Aorta (tissue), 5 donors: ENCODE data around the gene CPEB4. TPM values are rescaled to one million over a fixed set of nuclear protein-coding genes. Genes with fewer than 3 reads are reported as not detected.

ENCODE experiments used
- ATAC-seq: fragments of 200-7000 bp; cut with Tn5 transposase; one replicate; pipeline ENCODE4 v1.9.1; 2022; ENCODE audit warnings: moderate library complexity; ENCODE audit not compliant: low FRiP score
- DNase-seq, 2 donors: peaks; one replicate each; pipeline ENCODE4 v3.0.0-alpha.2; 2020
- H3K27ac ChIP-seq, 2 donors: one replicate each; pipeline ENCODE4 v1.5.1; 2013; ENCODE audit warnings: low read length in 2 of 2, mild to moderate bottlenecking in 2 of 2, moderate library complexity in 2 of 2, control low read depth in 1 of 2, inconsistent platforms in 1 of 2, low read depth in 1 of 2
- H3K27me3 ChIP-seq, 2 donors: one replicate each; pipeline ENCODE4 v1.6.1; 2013; ENCODE audit warnings: control low read depth in 1 of 2, low read length in 1 of 2, mild to moderate bottlenecking in 1 of 2, moderate library complexity in 1 of 2; ENCODE audit not compliant: insufficient read depth in 2 of 2, control insufficient read depth in 1 of 2
- H3K36me3 ChIP-seq, 2 donors: one replicate each; pipeline ENCODE4 v1.6.1; 2013; ENCODE audit warnings: control low read depth in 1 of 2, low read length in 1 of 2, mild to moderate bottlenecking in 1 of 2; ENCODE audit not compliant: insufficient read depth in 2 of 2, control insufficient read depth in 1 of 2
- H3K4me1 ChIP-seq, 2 donors: one replicate each; pipeline ENCODE4 v1.6.1; 2013; ENCODE audit warnings: low read length in 2 of 2, control low read depth in 1 of 2, mild to moderate bottlenecking in 1 of 2, moderate library complexity in 1 of 2; ENCODE audit not compliant: insufficient read depth in 2 of 2, control insufficient read depth in 1 of 2
- H3K4me3 ChIP-seq, 2 donors: one replicate each; pipeline ENCODE4 v1.5.1; 2013; ENCODE audit warnings: low read length in 2 of 2, control low read depth in 1 of 2, mild to moderate bottlenecking in 1 of 2
- H3K9me3 ChIP-seq: one replicate; pipeline ENCODE4 v1.6.1; 2013; ENCODE audit warnings: mild to moderate bottlenecking, low read length; ENCODE audit not compliant: control insufficient read depth
- WGBS, 2 donors: extraction: QIAGEN DNeasy Blood & Tissue Kit; methylation state at CpG; one replicate each; pipeline ENCODE4 v1.1.7; 2013; 5-methylcytosine and 5-hydroxymethylcytosine counted together
- intact Hi-C, 2 donors: fragments of 100-400 bp; cut with DNase I; formaldehyde crosslinking; loops; one replicate each; pipeline versions ENCODE4 v1.14.2 to v1.15.0; 2022
- polyA plus RNA-seq, 2 donors: library from polyadenylated mRNA; stranded (reverse); fragments of 200-250 nt; gene quantifications; one replicate each; pipeline ENCODE4 v1.2.3, GENCODE V29; 2013
- total RNA-seq, 2 donors: library from RNA; stranded (reverse); fragmentation: NEBNext Ultra II Directional; extraction: Animal tissue kit (Norgen Biotek cat#: 25700); gene quantifications; one replicate each; pipeline ENCODE4 v1.2.1, GENCODE V29; 2021
- donor health status: healthy with polysubstance abuse.
- donor health status: Bipolar disorder and iron deficiency.
- donor health status: DM: no; HTN: no; CAD: no.
- donor health status: DM: no; HTN: no; CAD: no.
- donor health status: DM: yes; HTN: yes; CAD: no.

Gene CPEB4
- total and polyA plus RNA-seq, 4 donors, result 9.0 to 80.1 (median 30.5) TPM

DNA sequence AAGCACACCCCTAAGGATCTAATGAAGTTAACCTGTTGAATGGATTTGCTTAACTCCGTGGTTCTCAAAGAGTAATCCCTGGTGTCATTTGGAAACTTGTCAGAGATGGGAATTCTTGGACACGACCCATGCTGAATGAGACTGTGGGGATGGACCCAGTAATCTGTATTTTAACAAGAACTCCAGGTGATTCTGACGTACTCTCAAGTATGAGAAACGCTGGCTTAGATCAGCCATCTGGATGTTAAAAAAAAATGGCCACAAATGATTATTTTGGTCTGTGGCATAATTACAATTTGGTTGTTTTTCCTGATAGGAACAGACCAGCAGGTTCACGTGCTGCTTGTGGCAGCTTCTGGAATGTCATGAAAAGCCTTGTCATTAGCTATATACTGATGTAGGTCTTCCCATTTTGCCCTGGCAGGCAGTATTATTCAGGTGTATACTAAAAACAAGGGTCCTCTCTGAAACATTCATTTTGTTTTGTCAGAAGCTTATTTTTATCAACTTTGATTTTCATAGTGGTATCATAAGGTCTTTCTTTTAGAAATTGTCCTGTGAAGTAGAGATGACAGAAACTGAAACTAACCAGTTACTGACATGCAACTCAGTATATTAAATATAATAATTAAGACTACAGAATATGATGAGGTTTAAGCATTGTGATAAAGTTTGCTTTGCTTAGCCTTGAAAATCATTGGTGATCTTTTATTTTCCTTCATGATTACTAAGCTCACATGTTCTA lies 15.4 kb downstream of the CPEB4 start:
- H3K9me3 ChIP-seq, result no peaks in the 10 kb centered on the region
- no peaks in the 10 kb centered on the region for H3K36me3 ChIP-seq
- no peak overlapping the region for H3K4me3 ChIP-seq
- DNase-seq (no peak), ATAC-seq (no peak)
- peak overlapping the region; percentile 14 to 57 for H3K27ac ChIP-seq
- H3K27me3 ChIP-seq, result no peaks in the 10 kb centered on the region
- intact Hi-C loops, result no loop called here
- 49 to 56% methylated on average over 5 of the region's 5 CpGs for WGBS, 2 donors
- H3K4me1 ChIP-seq, result peaks cover 2 to 7% of the 10 kb centered on the region in 2 donors

DNA sequence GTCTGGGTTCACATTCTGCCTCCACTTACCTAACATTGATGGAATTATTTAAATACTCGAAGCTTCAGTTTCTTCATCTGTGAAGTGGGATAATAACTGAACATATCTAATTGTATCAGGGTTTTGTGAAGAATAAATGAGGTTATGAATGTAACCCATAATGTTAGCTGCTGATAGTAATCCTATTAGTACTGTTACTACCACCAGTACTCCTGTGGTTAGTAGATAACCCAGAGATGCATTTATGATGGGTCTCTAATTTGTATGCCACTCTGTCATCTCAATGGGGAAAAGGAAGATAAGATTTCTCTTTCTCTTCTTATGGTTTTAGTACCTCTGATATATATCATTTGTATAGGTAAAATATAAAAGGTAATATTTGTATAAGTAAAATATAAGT lies 16.0 kb downstream of the CPEB4 start:
- WGBS, 2 donors, result 87 to 91% methylated on average over 1 of the region's 1 CpG
- intact Hi-C loops, result no loop called here
- Histone ChIP-seq H3K36me3 (no peaks in the 10 kb centered on the region), H3K9me3 (no peaks in the 10 kb centered on the region), H3K27ac (no peak overlapping the region), H3K4me1 (peaks cover 2 to 7% of the 10 kb centered on the region in 2 donors), H3K4me3 (no peak overlapping the region), H3K27me3 (no peaks in the 10 kb centered on the region)
- ATAC-seq (no peak), DNase-seq (no peak)

DNA sequence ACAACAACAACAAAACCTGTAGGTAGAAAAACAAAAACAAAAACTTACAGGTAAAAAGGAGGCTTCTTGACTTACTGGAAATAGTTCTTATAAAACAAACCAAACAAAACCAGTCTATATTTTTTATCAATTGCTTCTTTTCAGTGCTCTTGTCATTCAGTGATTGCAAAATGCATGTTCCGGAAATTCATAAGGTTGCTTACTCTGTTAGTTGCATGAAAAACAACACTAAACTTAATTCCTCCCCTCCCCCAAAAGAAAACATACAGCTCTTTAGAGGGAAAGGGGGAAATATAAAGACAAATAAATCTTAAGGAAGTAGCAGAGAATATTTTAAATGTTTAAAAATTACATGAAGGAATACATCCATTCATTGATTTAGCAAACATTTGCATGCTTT lies 19.1 kb downstream of the CPEB4 start:
- Histone ChIP-seq H3K9me3 (no peaks in the 10 kb centered on the region), H3K27me3 (no peaks in the 10 kb centered on the region), H3K4me1 (peaks cover 0 to 7% of the 10 kb centered on the region in 2 donors), H3K27ac (no peak overlapping the region), H3K36me3 (no peaks in the 10 kb centered on the region), H3K4me3 (no peak overlapping the region)
- 89 to 93% methylated on average over 1 of the region's 1 CpG for WGBS, 2 donors
- intact Hi-C loops, result no loop called here
- no peak for DNase-seq
- no peak for ATAC-seq

DNA sequence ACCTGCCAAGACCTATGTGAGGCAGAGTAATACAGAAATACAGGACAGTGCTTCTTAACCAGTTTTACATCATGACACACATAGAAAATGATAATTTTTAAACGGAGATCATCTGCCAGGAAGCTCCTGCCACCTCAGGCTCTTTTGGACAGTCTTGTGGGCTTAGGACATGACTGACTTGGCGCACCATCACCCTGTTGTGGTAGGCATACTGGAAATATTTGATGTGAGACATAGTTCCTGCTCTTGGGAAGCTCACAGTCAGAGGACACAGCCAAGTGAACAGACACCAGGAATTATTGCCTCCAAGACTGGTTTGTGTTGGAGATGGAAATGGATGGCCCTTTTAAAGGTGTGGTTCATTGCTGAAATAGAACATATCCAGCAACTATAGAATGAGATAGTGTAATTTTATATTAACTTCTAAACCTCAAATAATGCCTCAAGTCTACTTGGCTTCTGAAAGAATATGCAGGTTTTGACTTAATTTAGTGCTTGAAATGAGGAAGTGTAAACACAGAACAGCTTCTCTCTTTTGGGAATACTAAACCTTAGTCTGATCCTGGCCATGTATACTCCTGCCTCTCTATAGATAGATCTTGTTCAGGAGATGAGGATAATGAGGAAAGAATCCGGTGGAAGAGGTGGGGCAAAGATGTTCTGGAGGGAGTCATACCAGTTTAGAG lies 19.7 kb downstream of the CPEB4 start:
- H3K4me3 ChIP-seq, result no peak overlapping the region
- H3K27ac ChIP-seq, result no peak overlapping the region
- ATAC-seq (no peak), DNase-seq (no peak)
- intact Hi-C loops, result no loop called here
- H3K27me3 ChIP-seq, result no peaks in the 10 kb centered on the region
- H3K4me1 ChIP-seq, result peaks cover 0 to 7% of the 10 kb centered on the region in 2 donors
- no peaks in the 10 kb centered on the region for H3K9me3 ChIP-seq
- 66 to 71% methylated on average over 3 of the region's 3 CpGs for WGBS, 2 donors
- no peaks in the 10 kb centered on the region for H3K36me3 ChIP-seq

DNA sequence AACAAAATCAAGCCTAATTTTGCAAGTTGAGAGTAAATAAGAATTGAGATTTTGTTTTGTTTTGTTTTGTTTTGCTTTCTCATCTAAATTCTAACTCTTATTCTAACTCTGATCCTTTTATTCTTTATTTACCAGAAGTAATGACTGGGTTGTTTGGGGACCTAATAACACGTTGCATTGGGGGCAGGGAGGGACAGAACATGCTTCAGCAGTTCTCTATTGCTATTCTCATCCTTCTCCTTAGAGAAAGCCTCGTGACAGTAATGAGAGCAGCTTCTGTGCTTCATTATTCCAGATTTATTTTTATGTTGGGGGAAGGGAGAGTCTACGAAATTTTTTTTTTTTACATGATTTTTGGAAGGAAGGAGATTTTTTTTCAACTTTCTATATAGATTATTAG lies 21.1 kb downstream of the CPEB4 start:
- Histone ChIP-seq H3K4me3 (no peak overlapping the region), H3K4me1 (no peaks in the 10 kb centered on the region), H3K27ac (no peak overlapping the region)

DNA sequence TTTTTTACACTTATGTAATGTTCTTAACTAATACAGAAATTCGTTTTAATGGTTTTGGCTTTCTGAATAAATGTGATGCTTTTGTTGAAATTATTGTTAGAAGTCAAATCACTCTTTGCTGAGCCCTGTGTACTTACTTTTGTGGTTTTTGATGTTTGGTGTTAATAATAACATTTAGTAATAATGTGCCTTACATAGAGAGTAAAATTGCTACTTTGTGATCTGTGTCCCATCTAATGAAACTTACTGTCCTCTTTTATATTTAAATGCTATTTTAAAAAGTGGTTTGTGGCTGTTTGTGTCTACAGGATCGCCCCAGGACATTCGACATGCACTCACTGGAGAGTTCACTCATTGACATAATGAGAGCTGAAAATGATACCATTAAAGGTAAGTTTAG lies 22.1 kb downstream of the CPEB4 start:
- no peak for DNase-seq
- Histone ChIP-seq H3K36me3 (no peaks in the 10 kb centered on the region), H3K27me3 (no peaks in the 10 kb centered on the region), H3K27ac (no peak overlapping the region), H3K4me1 (no peaks in the 10 kb centered on the region), H3K4me3 (no peak overlapping the region), H3K9me3 (no peaks in the 10 kb centered on the region)
- intact Hi-C loops, result no loop called here
- 71 to 77% methylated on average over 3 of the region's 3 CpGs for WGBS, 2 donors
- ATAC-seq, result no peak

More for the DNA sequence above, 21.1 kb downstream of the CPEB4 start:
- Histone ChIP-seq H3K9me3 (no peaks in the 10 kb centered on the region), H3K36me3 (no peaks in the 10 kb centered on the region), H3K27me3 (no peaks in the 10 kb centered on the region)
- ATAC-seq, result no peak
- peak in 1 of 2 donors; percentile 58 for DNase-seq
- intact Hi-C loops, result no loop called here
- 36 to 41% methylated on average over 3 of the region's 3 CpGs for WGBS, 2 donors

DNA sequence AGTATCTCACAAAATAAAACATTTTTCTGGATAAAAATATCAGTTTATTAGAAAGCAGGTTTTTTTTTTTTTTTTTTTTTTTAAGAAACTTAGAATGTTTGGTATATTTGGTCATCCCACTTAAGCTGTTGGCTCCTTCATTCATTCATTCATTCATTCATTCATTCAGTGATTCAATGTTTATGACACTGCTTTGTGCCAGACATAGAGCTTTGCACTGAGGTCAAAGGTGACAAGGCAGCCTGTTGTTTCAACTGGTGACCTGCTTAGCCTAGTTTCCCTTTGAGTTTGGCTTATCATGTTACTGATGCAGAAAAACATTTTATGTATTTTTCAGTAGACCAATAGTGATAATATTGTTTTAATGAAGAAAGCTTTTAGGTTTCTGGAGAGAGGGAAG lies 23.5 kb downstream of the CPEB4 start:
- H3K36me3 ChIP-seq, result no peaks in the 10 kb centered on the region
- no peaks in the 10 kb centered on the region for H3K27me3 ChIP-seq
- no peaks in the 10 kb centered on the region for H3K4me1 ChIP-seq
- H3K27ac ChIP-seq, result no peak overlapping the region
- intact Hi-C loops, result no loop called here
- no peaks in the 10 kb centered on the region for H3K9me3 ChIP-seq
- DNase-seq (no peak), ATAC-seq (no peak)
- H3K4me3 ChIP-seq, result no peak overlapping the region

DNA sequence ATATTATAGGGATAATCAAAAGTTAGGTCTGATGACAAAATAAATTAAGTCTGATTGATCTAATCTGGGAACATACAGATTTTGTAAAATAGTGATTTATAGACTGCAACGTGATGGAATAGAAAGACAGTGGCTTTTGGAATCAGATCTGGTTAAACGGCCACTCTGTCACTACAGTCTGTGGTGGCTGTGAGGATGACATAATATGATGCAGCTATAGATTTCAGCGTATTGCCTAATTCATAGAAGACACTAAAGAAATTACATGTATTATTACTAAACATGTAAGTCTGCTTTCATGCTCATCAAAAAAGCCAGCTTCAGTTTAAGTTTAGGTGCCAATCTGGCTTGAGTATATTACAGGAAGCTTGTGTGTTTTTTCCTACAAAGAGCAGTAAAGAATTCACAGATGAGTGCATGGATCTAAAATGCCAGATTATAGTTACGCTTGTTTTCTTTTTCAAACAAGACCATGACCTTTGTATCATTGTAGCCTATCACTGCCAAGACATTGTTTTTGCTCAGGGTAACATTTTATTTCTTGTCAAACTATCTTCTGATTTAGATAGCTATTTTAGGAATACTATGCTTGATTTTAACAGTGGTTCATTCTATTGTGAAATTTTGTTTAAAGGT lies 25.7 kb downstream of the CPEB4 start:
- no peak overlapping the region for H3K27ac ChIP-seq
- H3K9me3 ChIP-seq, result no peaks in the 10 kb centered on the region
- 75 to 76% methylated on average over 4 of the region's 4 CpGs for WGBS, 2 donors
- no peak overlapping the region for H3K4me3 ChIP-seq
- H3K36me3 ChIP-seq, result no peaks in the 10 kb centered on the region
- no peaks in the 10 kb centered on the region for H3K27me3 ChIP-seq
- H3K4me1 ChIP-seq, result no peaks in the 10 kb centered on the region
- ATAC-seq (no peak), DNase-seq (no peak)
- intact Hi-C loops, result no loop called here
